WTC11 (cell line): ENCODE measurements around the gene CFAP299. TPM values are rescaled to one million over a fixed set of nuclear protein-coding genes. Genes with fewer than 3 reads are reported as not detected.
"Not testable (repeated sequence)": the region's sequence is repeated elsewhere in the genome, so short reads cannot be mapped to it uniquely, and the experiment has no call there.

ENCODE experiments used
- ATAC-seq: fragments of 200-7000 bp; cut with Tn5 transposase; 2 replicates; pipeline ENCODE4 v1.10.0; 2021; ENCODE audit warnings: mild to moderate bottlenecking, moderate library complexity
- CTCF ChIA-PET: fragments of 300-600 bp; sonication (Branson Sonifier 250); formaldehyde crosslinking; loops from one replicate; lab custom pipeline; 2021; ENCODE audit warnings: antibody characterized with exemption; lab: Charles Lee
- POLR2A ChIA-PET: fragments of 350-600 bp; sonication (Branson Sonifier 250); formaldehyde crosslinking; loops from one replicate; lab custom pipeline; 2021; ENCODE audit warnings: antibody characterized with exemption; lab: Charles Lee
- DNase-seq: peaks from one replicate; pipeline ENCODE4 v3.0.0; 2021; ENCODE audit warnings: low spot score
- H3K27ac Mint-ChIP-seq: 2 replicates; pipeline ENCODE4 v1.8.0; 2021; ENCODE audit warnings: mixed read lengths
- H3K27me3 Mint-ChIP-seq: 2 replicates; pipeline ENCODE4 v1.8.0; 2021; ENCODE audit warnings: low read depth, mild to moderate bottlenecking, moderate library complexity, mixed read lengths
- H3K36me3 Mint-ChIP-seq: 2 replicates; pipeline ENCODE4 v1.8.0; 2021; ENCODE audit warnings: mixed read lengths
- H3K4me1 Mint-ChIP-seq: 2 replicates; pipeline ENCODE4 v1.8.0; 2022; ENCODE audit warnings: mixed read lengths
- H3K4me3 Mint-ChIP-seq: 2 replicates; pipeline ENCODE4 v1.8.0; 2021; ENCODE audit warnings: mild to moderate bottlenecking, moderate library complexity, mixed read lengths
- H3K9me3 Mint-ChIP-seq: 2 replicates; pipeline ENCODE4 v1.8.0; 2021; ENCODE audit warnings: mixed read lengths
- CREM ChIP-seq: sonication (generic); formaldehyde crosslinking; IDR thresholded peaks from 2 replicates; pipeline ENCODE4 v1.8.1; 2022; ENCODE audit warnings: mild to moderate bottlenecking, missing genetic modification reagents, moderate library complexity
- ESRRA ChIP-seq: sonication (generic); formaldehyde crosslinking; IDR thresholded peaks from 2 replicates; pipeline ENCODE4 v1.8.1; 2022; ENCODE audit warnings: mild to moderate bottlenecking, missing genetic modification reagents, borderline replicate concordance
- ETV6 ChIP-seq: sonication (generic); formaldehyde crosslinking; IDR thresholded peaks from 2 replicates; pipeline ENCODE4 v1.8.1; 2022; ENCODE audit warnings: mild to moderate bottlenecking, missing genetic modification reagents
- FOXJ3 ChIP-seq: sonication (generic); formaldehyde crosslinking; IDR thresholded peaks from 2 replicates; pipeline ENCODE4 v1.9.0; 2021; ENCODE audit warnings: missing genetic modification reagents, mild to moderate bottlenecking, borderline replicate concordance
- FOXK1 ChIP-seq: sonication (generic); formaldehyde crosslinking; IDR thresholded peaks from 2 replicates; pipeline ENCODE4 v1.8.0; 2022; ENCODE audit warnings: mild to moderate bottlenecking, moderate library complexity, missing genetic modification reagents
- FOXP1 ChIP-seq: sonication (generic); formaldehyde crosslinking; IDR thresholded peaks from 2 replicates; pipeline ENCODE4 v1.8.0; 2022; ENCODE audit warnings: missing genetic modification reagents, mild to moderate bottlenecking, moderate library complexity, borderline replicate concordance
- MAX ChIP-seq: sonication (generic); formaldehyde crosslinking; IDR thresholded peaks from 2 replicates; pipeline ENCODE4 v1.8.0; 2022; ENCODE audit warnings: mild to moderate bottlenecking, missing genetic modification reagents
- NR2C2 ChIP-seq: sonication (generic); formaldehyde crosslinking; IDR thresholded peaks from 2 replicates; pipeline ENCODE4 v1.8.0; 2022; ENCODE audit warnings: mild to moderate bottlenecking, missing genetic modification reagents
- RORB ChIP-seq: fragments of 250-450 bp; sonication (Bioruptor Pico); IDR thresholded peaks from 2 replicates; pipeline ENCODE4 v1.9.0; 2021; ENCODE audit warnings: mild to moderate bottlenecking
- SMAD4 ChIP-seq: sonication (generic); formaldehyde crosslinking; IDR thresholded peaks from 2 replicates; pipeline ENCODE4 v1.8.0; 2022; ENCODE audit warnings: mild to moderate bottlenecking, missing genetic modification reagents
- TP53 ChIP-seq: sonication (generic); formaldehyde crosslinking; IDR thresholded peaks from 2 replicates; pipeline ENCODE4 v1.8.1; 2023; ENCODE audit warnings: mild to moderate bottlenecking, missing genetic modification reagents
- ZNF232 ChIP-seq: sonication (generic); formaldehyde crosslinking; IDR thresholded peaks from 2 replicates; pipeline ENCODE4 v1.8.0; 2022; ENCODE audit warnings: mild to moderate bottlenecking, missing genetic modification reagents
- total RNA-seq: library from RNA; stranded (reverse); gene quantifications from 3 replicates; pipeline ENCODE4 v1.2.3, GENCODE V29; 2021
- TF ChIP-seq, protein P1 (sequence below): sonication (generic); formaldehyde crosslinking; IDR thresholded peaks from 2 replicates; pipeline ENCODE4 v1.8.0; 2023; ENCODE audit warnings: mild to moderate bottlenecking, missing genetic modification reagents
- TF ChIP-seq, protein P2 (sequence below): sonication (generic); formaldehyde crosslinking; IDR thresholded peaks from 2 replicates; pipeline ENCODE4 v1.8.1; 2022; ENCODE audit warnings: missing genetic modification reagents, borderline replicate concordance
- TF ChIP-seq, protein P3 (sequence below): sonication (generic); formaldehyde crosslinking; IDR thresholded peaks from 2 replicates; pipeline ENCODE4 v1.8.0; 2022; ENCODE audit warnings: mild to moderate bottlenecking, missing genetic modification reagents
- TF ChIP-seq, protein P4 (sequence below): sonication (generic); formaldehyde crosslinking; IDR thresholded peaks from 2 replicates; pipeline ENCODE4 v1.8.1; 2023; ENCODE audit warnings: mild to moderate bottlenecking, missing genetic modification reagents
- TF ChIP-seq, protein P5 (sequence below): sonication (generic); formaldehyde crosslinking; IDR thresholded peaks from 2 replicates; pipeline ENCODE4 v1.8.1; 2022; ENCODE audit warnings: mild to moderate bottlenecking, missing genetic modification reagents, moderate library complexity, borderline replicate concordance

CFAP299 gene
- total RNA-seq, 1 experiment from 2014 or later = not detected

DNA sequence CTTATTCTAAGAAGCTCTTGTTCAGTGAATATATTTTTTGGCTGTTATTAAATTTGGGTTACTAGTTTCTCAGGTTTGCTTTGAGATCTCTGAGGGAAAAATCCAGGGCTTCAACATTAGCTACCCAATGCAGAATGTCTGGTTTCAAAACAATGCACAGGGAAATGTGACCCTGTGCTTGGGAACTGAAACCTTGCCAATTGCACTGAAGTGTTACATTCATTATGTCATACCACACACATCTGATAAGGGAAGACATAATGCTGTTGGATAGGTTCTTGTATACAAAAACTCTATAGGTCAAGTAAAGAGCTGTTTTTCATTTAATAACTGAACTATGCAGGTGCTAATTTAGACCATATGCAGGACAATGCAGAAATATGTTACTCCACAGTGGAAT is 349.7 kb downstream of the CFAP299 start:
- DNase-seq = no peak
- POLR2A ChIA-PET = no interaction called here
- no peak overlapping the region for H3K4me3 Mint-ChIP-seq

GRCh38 chr4:80687736-80688135 is 352.2 kb downstream of the CFAP299 start:
- POLR2A ChIA-PET, H3K36me3 Mint-ChIP-seq, DNase-seq, H3K27ac Mint-ChIP-seq, H3K27me3 Mint-ChIP-seq, H3K4me1 Mint-ChIP-seq, CTCF ChIA-PET, ATAC-seq, H3K9me3 Mint-ChIP-seq: not testable (repeated sequence)
- peak overlapping the region; percentile 35; the same call in 1 of the 2 replicates for H3K4me3 Mint-ChIP-seq
- TF ChIP-seq, protein P1, sequence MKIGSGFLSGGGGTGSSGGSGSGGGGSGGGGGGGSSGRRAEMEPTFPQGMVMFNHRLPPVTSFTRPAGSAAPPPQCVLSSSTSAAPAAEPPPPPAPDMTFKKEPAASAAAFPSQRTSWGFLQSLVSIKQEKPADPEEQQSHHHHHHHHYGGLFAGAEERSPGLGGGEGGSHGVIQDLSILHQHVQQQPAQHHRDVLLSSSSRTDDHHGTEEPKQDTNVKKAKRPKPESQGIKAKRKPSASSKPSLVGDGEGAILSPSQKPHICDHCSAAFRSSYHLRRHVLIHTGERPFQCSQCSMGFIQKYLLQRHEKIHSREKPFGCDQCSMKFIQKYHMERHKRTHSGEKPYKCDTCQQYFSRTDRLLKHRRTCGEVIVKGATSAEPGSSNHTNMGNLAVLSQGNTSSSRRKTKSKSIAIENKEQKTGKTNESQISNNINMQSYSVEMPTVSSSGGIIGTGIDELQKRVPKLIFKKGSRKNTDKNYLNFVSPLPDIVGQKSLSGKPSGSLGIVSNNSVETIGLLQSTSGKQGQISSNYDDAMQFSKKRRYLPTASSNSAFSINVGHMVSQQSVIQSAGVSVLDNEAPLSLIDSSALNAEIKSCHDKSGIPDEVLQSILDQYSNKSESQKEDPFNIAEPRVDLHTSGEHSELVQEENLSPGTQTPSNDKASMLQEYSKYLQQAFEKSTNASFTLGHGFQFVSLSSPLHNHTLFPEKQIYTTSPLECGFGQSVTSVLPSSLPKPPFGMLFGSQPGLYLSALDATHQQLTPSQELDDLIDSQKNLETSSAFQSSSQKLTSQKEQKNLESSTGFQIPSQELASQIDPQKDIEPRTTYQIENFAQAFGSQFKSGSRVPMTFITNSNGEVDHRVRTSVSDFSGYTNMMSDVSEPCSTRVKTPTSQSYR (CRISPR knock-in tag) = 0 out of 2 replicates have a peak, but pooled peaks have one; percentile 48

More for the DNA sequence above, 349.7 kb downstream of the CFAP299 start:
- CTCF ChIA-PET = no interaction called here
- no peaks in the 10 kb centered on the region for H3K36me3 Mint-ChIP-seq
- H3K27ac Mint-ChIP-seq = no peak overlapping the region
- no peaks in the 10 kb centered on the region for H3K27me3 Mint-ChIP-seq
- H3K4me1 Mint-ChIP-seq = peaks cover 11% of the 10 kb centered on the region
- TF ChIP-seq, protein P2, sequence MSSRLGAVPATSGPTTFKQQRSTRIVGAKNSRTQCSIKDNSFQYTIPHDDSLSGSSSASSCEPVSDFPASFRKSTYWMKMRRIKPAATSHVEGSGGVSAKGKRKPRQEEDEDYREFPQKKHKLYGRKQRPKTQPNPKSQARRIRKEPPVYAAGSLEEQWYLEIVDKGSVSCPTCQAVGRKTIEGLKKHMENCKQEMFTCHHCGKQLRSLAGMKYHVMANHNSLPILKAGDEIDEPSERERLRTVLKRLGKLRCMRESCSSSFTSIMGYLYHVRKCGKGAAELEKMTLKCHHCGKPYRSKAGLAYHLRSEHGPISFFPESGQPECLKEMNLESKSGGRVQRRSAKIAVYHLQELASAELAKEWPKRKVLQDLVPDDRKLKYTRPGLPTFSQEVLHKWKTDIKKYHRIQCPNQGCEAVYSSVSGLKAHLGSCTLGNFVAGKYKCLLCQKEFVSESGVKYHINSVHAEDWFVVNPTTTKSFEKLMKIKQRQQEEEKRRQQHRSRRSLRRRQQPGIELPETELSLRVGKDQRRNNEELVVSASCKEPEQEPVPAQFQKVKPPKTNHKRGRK (CRISPR knock-in tag) = no peak
- TF ChIP-seq MAX (CRISPR knock-in tag) = no peak
- TF ChIP-seq SMAD4 (CRISPR knock-in tag) = no peak
- no peak for TF ChIP-seq FOXK1 (CRISPR knock-in tag)
- TF ChIP-seq, protein P3, sequence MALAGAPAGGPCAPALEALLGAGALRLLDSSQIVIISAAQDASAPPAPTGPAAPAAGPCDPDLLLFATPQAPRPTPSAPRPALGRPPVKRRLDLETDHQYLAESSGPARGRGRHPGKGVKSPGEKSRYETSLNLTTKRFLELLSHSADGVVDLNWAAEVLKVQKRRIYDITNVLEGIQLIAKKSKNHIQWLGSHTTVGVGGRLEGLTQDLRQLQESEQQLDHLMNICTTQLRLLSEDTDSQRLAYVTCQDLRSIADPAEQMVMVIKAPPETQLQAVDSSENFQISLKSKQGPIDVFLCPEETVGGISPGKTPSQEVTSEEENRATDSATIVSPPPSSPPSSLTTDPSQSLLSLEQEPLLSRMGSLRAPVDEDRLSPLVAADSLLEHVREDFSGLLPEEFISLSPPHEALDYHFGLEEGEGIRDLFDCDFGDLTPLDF (CRISPR knock-in tag) = no peak
- no peak for TF ChIP-seq TP53 (CRISPR knock-in tag)
- TF ChIP-seq, protein P4, sequence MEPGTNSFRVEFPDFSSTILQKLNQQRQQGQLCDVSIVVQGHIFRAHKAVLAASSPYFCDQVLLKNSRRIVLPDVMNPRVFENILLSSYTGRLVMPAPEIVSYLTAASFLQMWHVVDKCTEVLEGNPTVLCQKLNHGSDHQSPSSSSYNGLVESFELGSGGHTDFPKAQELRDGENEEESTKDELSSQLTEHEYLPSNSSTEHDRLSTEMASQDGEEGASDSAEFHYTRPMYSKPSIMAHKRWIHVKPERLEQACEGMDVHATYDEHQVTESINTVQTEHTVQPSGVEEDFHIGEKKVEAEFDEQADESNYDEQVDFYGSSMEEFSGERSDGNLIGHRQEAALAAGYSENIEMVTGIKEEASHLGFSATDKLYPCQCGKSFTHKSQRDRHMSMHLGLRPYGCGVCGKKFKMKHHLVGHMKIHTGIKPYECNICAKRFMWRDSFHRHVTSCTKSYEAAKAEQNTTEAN (CRISPR knock-in tag) = no peak
- TF ChIP-seq RORB (CRISPR knock-in tag) = no peak
- TF ChIP-seq ETV6 = no peak
- TF ChIP-seq ZNF232 (CRISPR knock-in tag) = no peak
- TF ChIP-seq ESRRA (CRISPR knock-in tag) = no peak
- TF ChIP-seq FOXJ3 (CRISPR knock-in tag) = no peak
- no peak for TF ChIP-seq FOXP1 (CRISPR knock-in tag)
- TF ChIP-seq, protein P5, sequence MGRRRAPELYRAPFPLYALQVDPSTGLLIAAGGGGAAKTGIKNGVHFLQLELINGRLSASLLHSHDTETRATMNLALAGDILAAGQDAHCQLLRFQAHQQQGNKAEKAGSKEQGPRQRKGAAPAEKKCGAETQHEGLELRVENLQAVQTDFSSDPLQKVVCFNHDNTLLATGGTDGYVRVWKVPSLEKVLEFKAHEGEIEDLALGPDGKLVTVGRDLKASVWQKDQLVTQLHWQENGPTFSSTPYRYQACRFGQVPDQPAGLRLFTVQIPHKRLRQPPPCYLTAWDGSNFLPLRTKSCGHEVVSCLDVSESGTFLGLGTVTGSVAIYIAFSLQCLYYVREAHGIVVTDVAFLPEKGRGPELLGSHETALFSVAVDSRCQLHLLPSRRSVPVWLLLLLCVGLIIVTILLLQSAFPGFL (CRISPR knock-in tag) = no peak
- TF ChIP-seq NR2C2 (CRISPR knock-in tag) = no peak
- TF ChIP-seq CREM = no peak
- ATAC-seq = no peak
- H3K9me3 Mint-ChIP-seq = peaks cover 8% of the 10 kb centered on the region; the same call in 1 of the 2 replicates
